Esophagus muscularis mucosa (tissue), 4 donors: ENCODE results near the gene CBLL1. TPM values are rescaled to one million over a fixed set of nuclear protein-coding genes. Genes with fewer than 3 reads are reported as not detected.
A peak's percentile ranks its signal among the peaks of the same experiment; 100 is the strongest.

Experiments
- DNase-seq: peaks from one replicate; pipeline ENCODE4 v3.0.0-alpha.2; 2017; ENCODE audit errors: extremely low spot score
- H3K27ac ChIP-seq, 4 donors: fragments of 200-600 bp; sonication (generic); replicated peaks in 1 of 4; 1 replicate in 3 of 4; 2 replicates in 1 of 4; pipeline ENCODE4 v1.5.1; 2016 to 2019; ENCODE audit warnings: mild to moderate bottlenecking in 1 of 4
- H3K27me3 ChIP-seq, 4 donors: fragments of 200-600 bp; sonication (generic); one replicate each; pipeline versions ENCODE4 v1.5.1 to v1.6.0; 2016 to 2019
- H3K36me3 ChIP-seq, 4 donors: fragments of 200-600 bp; sonication (generic); one replicate each; pipeline ENCODE4 v1.5.1; 2016 to 2019
- H3K4me1 ChIP-seq, 4 donors: fragments of 200-600 bp; sonication (generic); one replicate each; pipeline ENCODE4 v1.5.1; 2016 to 2019
- H3K4me3 ChIP-seq, 4 donors: fragments of 200-600 bp; sonication (generic); 1 replicate in 2 of 4; 2 replicates in 2 of 4; pipeline ENCODE4 v1.5.1; 2016 to 2019; ENCODE audit warnings: mild to moderate bottlenecking in 4 of 4, moderate library complexity in 1 of 4
- H3K9me3 ChIP-seq, 4 donors: fragments of 200-600 bp; sonication (generic); 1 replicate in 3 of 4; 2 replicates in 1 of 4; pipeline ENCODE4 v1.5.1; 2016 to 2019
- EP300 ChIP-seq: sonication (generic); formaldehyde crosslinking; IDR thresholded peaks from one replicate; pipeline ENCODE4 v1.6.1; 2017; ENCODE audit warnings: antibody characterized with exemption
- POLR2A ChIP-seq: fragments of 450-650 bp; IDR thresholded peaks from one replicate; pipeline ENCODE4 v1.6.1; 2017; ENCODE audit warnings: antibody characterized with exemption, moderate library complexity, mild to moderate bottlenecking, low read depth
- POLR2AphosphoS5 ChIP-seq, 2 donors: sonication (generic); formaldehyde crosslinking; IDR thresholded peaks; one replicate each; pipeline ENCODE4 v1.6.1; 2017; ENCODE audit warnings: antibody characterized with exemption in 2 of 2
- WGBS: methylation state at CpG from one replicate; pipeline ENCODE4 v1.1.5; 2018; 5-methylcytosine and 5-hydroxymethylcytosine counted together
- intact Hi-C: fragments of 100-400 bp; cut with DNase I; formaldehyde crosslinking; loops from one replicate; pipeline ENCODE4 v1.15.1; 2023
- total RNA-seq, 4 donors: library from RNA; depleted of rRNA; stranded (reverse); fragments of >200 nt; gene quantifications; one replicate each; pipeline versions ENCODE4 v1.1.0 to v1.2.1, GENCODE V29; 2016
- TF ChIP-seq, protein P1 (sequence below), 3 experiments: fragments of 200-600 bp in 2 of 3; fragments of 450-650 bp in 1 of 3; sonication (generic) in 2 of 3; IDR thresholded peaks; one replicate each; pipeline ENCODE4 v1.5.1; 2017 to 2019; ENCODE audit warnings: antibody characterized with exemption in 3 of 3, mild to moderate bottlenecking in 2 of 3, moderate library complexity in 1 of 3

Gene CBLL1
- total RNA-seq, 4 donors from 2014 or later = 60.1 to 67.3 (median 63.6) TPM

DNA sequence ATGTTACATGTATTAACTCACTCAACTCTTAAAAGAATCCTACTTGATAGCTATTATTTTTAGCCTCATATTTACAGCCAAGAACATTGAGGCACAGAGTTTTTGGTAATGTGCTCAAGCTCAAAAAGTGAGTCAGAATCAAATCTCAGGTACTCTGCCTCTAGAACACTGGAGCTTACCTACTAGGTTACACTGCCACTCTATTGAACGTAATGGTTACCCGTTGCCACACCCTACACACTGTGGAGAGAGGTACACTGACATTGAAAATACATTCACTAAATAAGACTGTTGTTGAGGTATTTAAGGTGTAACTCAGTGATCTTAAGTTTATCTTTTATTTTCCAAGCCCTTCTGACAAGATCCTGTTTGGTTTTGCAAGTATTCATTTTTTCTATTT, 41.2 kb downstream of the CBLL1 start:
- Histone ChIP-seq H3K9me3 (no peaks in the 10 kb centered on the region), H3K27ac (peak overlapping the region; percentile 80 to 84 (median 81)), H3K27me3 (no peaks in the 10 kb centered on the region), H3K4me3 (no peak overlapping the region), H3K4me1 (peaks cover 0 to 49% (median 37%) of the 10 kb centered on the region in 4 donors), H3K36me3 (no peaks in the 10 kb centered on the region)
- TF ChIP-seq, protein P1, sequence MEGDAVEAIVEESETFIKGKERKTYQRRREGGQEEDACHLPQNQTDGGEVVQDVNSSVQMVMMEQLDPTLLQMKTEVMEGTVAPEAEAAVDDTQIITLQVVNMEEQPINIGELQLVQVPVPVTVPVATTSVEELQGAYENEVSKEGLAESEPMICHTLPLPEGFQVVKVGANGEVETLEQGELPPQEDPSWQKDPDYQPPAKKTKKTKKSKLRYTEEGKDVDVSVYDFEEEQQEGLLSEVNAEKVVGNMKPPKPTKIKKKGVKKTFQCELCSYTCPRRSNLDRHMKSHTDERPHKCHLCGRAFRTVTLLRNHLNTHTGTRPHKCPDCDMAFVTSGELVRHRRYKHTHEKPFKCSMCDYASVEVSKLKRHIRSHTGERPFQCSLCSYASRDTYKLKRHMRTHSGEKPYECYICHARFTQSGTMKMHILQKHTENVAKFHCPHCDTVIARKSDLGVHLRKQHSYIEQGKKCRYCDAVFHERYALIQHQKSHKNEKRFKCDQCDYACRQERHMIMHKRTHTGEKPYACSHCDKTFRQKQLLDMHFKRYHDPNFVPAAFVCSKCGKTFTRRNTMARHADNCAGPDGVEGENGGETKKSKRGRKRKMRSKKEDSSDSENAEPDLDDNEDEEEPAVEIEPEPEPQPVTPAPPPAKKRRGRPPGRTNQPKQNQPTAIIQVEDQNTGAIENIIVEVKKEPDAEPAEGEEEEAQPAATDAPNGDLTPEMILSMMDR (IDR thresholded peaks at IDR 0.05) = no peak
- no peak for TF ChIP-seq EP300
- TF ChIP-seq POLR2AphosphoS5 (IDR thresholded peaks at IDR 0.05) = no peak
- no peak for TF ChIP-seq POLR2A
- intact Hi-C loops = no loop called here
- no peak for DNase-seq
- WGBS = 94% methylated on average over 2 of the region's 2 CpGs

DNA sequence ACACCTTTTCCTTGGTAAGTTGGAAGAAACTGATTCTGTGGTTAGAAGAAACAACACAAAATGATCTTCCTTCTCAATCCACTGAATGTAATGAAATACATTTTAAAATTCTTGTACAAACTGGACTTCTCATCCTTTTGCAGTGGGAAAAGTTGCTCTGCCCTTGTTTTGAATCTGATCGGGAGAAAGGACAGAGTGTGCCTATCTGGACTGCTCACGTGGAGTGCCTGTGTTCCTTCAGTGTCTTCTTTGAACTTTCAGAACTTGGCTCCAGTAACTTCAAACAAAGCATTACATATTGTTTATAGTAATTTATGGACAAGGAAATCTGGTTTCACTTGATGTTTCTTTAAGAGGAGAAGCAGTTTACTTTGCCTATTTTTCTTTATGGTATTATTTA, 42.0 kb downstream of the CBLL1 start:
- intact Hi-C loops = no loop called here
- Histone ChIP-seq H3K9me3 (no peaks in the 10 kb centered on the region), H3K27ac (peak overlapping the region; percentile 80 to 84 (median 81)), H3K4me1 (peaks cover 0 to 48% (median 37%) of the 10 kb centered on the region in 4 donors), H3K4me3 (no peak overlapping the region), H3K27me3 (no peaks in the 10 kb centered on the region), H3K36me3 (no peaks in the 10 kb centered on the region)
- 15% methylated on average over 2 of the region's 2 CpGs for WGBS
- DNase-seq = no peak
- TF ChIP-seq EP300 (peak; percentile 89), POLR2AphosphoS5 (IDR thresholded peaks at IDR 0.05) (peak; percentile 78 to 92), POLR2A (no peak)
- TF ChIP-seq, protein P1 (IDR thresholded peaks at IDR 0.05) = no peak

GRCh38 chr7:107788216-107788615, 44.3 kb downstream of the CBLL1 start:
- Histone ChIP-seq H3K9me3 (no peaks in the 10 kb centered on the region), H3K4me1 (peaks cover 0 to 48% (median 37%) of the 10 kb centered on the region in 4 donors), H3K27ac (peak overlapping the region in 3 of 4 donors; percentile 80 to 84 (median 81)), H3K36me3 (no peaks in the 10 kb centered on the region), H3K4me3 (no peak overlapping the region), H3K27me3 (no peaks in the 10 kb centered on the region)
- intact Hi-C loops = no loop called here
- 65% methylated on average over 1 of the region's 1 CpG for WGBS
- TF ChIP-seq, protein P1 (IDR thresholded peaks at IDR 0.05) = no peak
- TF ChIP-seq POLR2AphosphoS5 (IDR thresholded peaks at IDR 0.05) = no peak
- TF ChIP-seq EP300 = no peak
- no peak for TF ChIP-seq POLR2A
- no peak for DNase-seq

GRCh38 chr7:107788662-107789061, 44.7 kb downstream of the CBLL1 start:
- 86% methylated on average over 3 of the region's 3 CpGs for whole genome bisulfite sequencing
- Histone ChIP-seq H3K27me3 (no peaks in the 10 kb centered on the region), H3K4me3 (no peak overlapping the region), H3K27ac (no peak overlapping the region), H3K9me3 (no peaks in the 10 kb centered on the region), H3K36me3 (no peaks in the 10 kb centered on the region), H3K4me1 (peaks cover 0 to 48% (median 37%) of the 10 kb centered on the region in 4 donors)
- DNase-seq = no peak
- intact Hi-C loops = no loop called here
- TF ChIP-seq, protein P1 (IDR thresholded peaks at IDR 0.05) = no peak
- no peak for TF ChIP-seq POLR2AphosphoS5 (IDR thresholded peaks at IDR 0.05)
- no peak for TF ChIP-seq EP300
- TF ChIP-seq POLR2A = no peak

GRCh38 chr7:107789647-107790046, 45.7 kb downstream of the CBLL1 start:
- 94% methylated on average over 6 of the region's 6 CpGs for WGBS
- Histone ChIP-seq H3K27me3 (no peaks in the 10 kb centered on the region), H3K4me3 (no peak overlapping the region), H3K36me3 (no peaks in the 10 kb centered on the region), H3K27ac (no peak overlapping the region), H3K9me3 (no peaks in the 10 kb centered on the region), H3K4me1 (peaks cover 0 to 42% (median 32%) of the 10 kb centered on the region in 4 donors)
- DNase-seq = no peak
- TF ChIP-seq POLR2AphosphoS5 (IDR thresholded peaks at IDR 0.05) (no peak), EP300 (no peak), POLR2A (no peak)
- TF ChIP-seq, protein P1 (IDR thresholded peaks at IDR 0.05) = no peak
- intact Hi-C loops = no loop called here
